ENCODE measurements around the gene STARD3NL. TPM values are rescaled to one million over a fixed set of nuclear protein-coding genes. Genes with fewer than 3 reads are reported as not detected.

Gene STARD3NL
- total RNA-seq, 2 experiments from 2014 or later: 14.4 to 15.7 TPM

DNA sequence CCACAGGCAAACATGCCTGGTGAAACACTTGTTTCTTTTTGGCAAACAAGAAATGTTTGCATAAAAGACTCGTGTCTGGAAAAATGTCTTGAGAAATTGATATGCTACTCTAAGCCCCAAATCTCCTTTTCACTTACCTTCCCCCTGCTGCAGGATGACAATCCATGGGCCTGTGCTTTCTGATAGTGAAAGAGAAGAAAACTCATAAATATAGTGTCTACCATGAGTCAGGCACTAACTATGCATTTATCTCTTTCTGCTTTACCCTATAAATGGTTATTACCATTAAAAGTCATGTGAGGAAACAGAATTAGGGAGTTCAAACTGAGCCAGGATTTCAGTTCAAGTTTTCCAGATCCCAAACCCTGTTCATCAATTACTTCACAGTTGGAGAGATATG is 102.0 kb downstream of the STARD3NL start:
- H3K9me3 ChIP-seq (ENCODE audit: control insufficient read depth in 1 of 2, insufficient read depth in 1 of 2, low read length in 2 of 2): no peaks in the 10 kb centered on the region
- no peak overlapping the region for H3K27ac ChIP-seq (ENCODE audit: low read depth in 1 of 2, low read length in 2 of 2)
- Mint-ChIP-seq H3K9me3 (no peaks in the 10 kb centered on the region), H3K36me3 (ENCODE audit: low read depth) (no peaks in the 10 kb centered on the region), H3K4me1 (ENCODE audit: low read depth) (no peaks in the 10 kb centered on the region), H3K27me3 (no peaks in the 10 kb centered on the region), H3K4me3 (no peak overlapping the region), H3K27ac (no peak overlapping the region)
- intact Hi-C loops (cut with DNase I, micrococcal nuclease): no loop called here
- no peak for DNase-seq
- no peaks in the 10 kb centered on the region for H3K36me3 ChIP-seq (ENCODE audit: insufficient read depth, low read length)
- POLR2A ChIA-PET: no interaction called here
- CTCF ChIA-PET: no interaction called here
- H3K4me1 ChIP-seq (ENCODE audit: insufficient read depth, low read length): no peaks in the 10 kb centered on the region
- no peak overlapping the region for H3K4me3 ChIP-seq (ENCODE audit: low read length)
- no peak for ATAC-seq (ENCODE audit: poor library complexity)
- no peak for TF ChIP-seq CTCF (IDR thresholded peaks at IDR 0.05)
- H3K27me3 ChIP-seq (ENCODE audit: control insufficient read depth in 1 of 2, insufficient read depth in 2 of 2, low read length in 2 of 2): no peaks in the 10 kb centered on the region

All from CD4-positive, alpha-beta T cell (primary cell).